ENCODE results near the gene SMYD3.

The SMYD3 gene

GRCh38 chr1:246454655-246455054 lies 52.4 kb downstream of the SMYD3 start:
- no peak for DNase-seq

GRCh38 chr1:246450611-246451251 lies 56.3 kb downstream of the SMYD3 start:
- Histone ChIP-seq H4K20me1 (ENCODE audit: insufficient read depth, low read length) (no peaks in the 10 kb centered on the region), H3K4me3 (ENCODE audit: low read length) (no peak overlapping the region), H3K79me2 (ENCODE audit: low read length) (no peaks in the 10 kb centered on the region), H3K9ac (ENCODE audit: low read length) (no peak overlapping the region), H3K9me2 (replicated peaks; ENCODE audit: insufficient read depth, low read length) (no peaks in the 10 kb centered on the region), H3K4me1 (ENCODE audit: low read length) (no peaks in the 10 kb centered on the region), H3K36me3 (replicated peaks; ENCODE audit: insufficient read depth, low read length) (no peaks in the 10 kb centered on the region), H3F3A (ENCODE audit: insufficient read depth, low read length) (no peaks in the 10 kb centered on the region), H3K27ac (ENCODE audit: low read length) (no peak overlapping the region), H3K9me3 (replicated peaks; ENCODE audit: insufficient read depth, low read length) (no peaks in the 10 kb centered on the region), H2AFZ (ENCODE audit: low read length) (no peak overlapping the region), H3K4me2 (ENCODE audit: low read depth, low read length) (no peak overlapping the region), H3K27me3 (replicated peaks; ENCODE audit: insufficient read depth, low read length) (no peaks in the 10 kb centered on the region)
- TF ChIP-seq EZH2 (optimal IDR thresholded peaks at IDR 0.05; ENCODE audit: low read depth, low read length): no peak
- peak; percentile 78 for TF ChIP-seq CTCF (IDR thresholded peaks at IDR 0.05; ENCODE audit: low read length)
- DNase-seq: peak; percentile 48

More at GRCh38 chr1:246454655-246455054, 52.4 kb downstream of the SMYD3 start:
- Histone ChIP-seq H3K4me1 (ENCODE audit: low read length) (no peaks in the 10 kb centered on the region), H2AFZ (ENCODE audit: low read length) (no peak overlapping the region), H3K4me2 (ENCODE audit: low read depth, low read length) (no peak overlapping the region), H3K9ac (ENCODE audit: low read length) (no peak overlapping the region), H3K4me3 (ENCODE audit: low read length) (no peak overlapping the region), H3K36me3 (replicated peaks; ENCODE audit: insufficient read depth, low read length) (no peaks in the 10 kb centered on the region), H3K27ac (ENCODE audit: low read length) (no peak overlapping the region), H3K27me3 (replicated peaks; ENCODE audit: insufficient read depth, low read length) (no peaks in the 10 kb centered on the region), H3K9me2 (replicated peaks; ENCODE audit: insufficient read depth, low read length) (no peaks in the 10 kb centered on the region), H3F3A (ENCODE audit: insufficient read depth, low read length) (no peaks in the 10 kb centered on the region), H3K79me2 (ENCODE audit: low read length) (no peaks in the 10 kb centered on the region), H4K20me1 (ENCODE audit: insufficient read depth, low read length) (no peaks in the 10 kb centered on the region), H3K9me3 (replicated peaks; ENCODE audit: insufficient read depth, low read length) (no peaks in the 10 kb centered on the region)
- TF ChIP-seq CTCF (IDR thresholded peaks at IDR 0.05; ENCODE audit: low read length): no peak
- TF ChIP-seq EZH2phosphoT487 (IDR thresholded peaks at IDR 0.05; ENCODE audit: low read length): no peak
- TF ChIP-seq EZH2 (optimal IDR thresholded peaks at IDR 0.05; ENCODE audit: low read depth, low read length): no peak

- Histone ChIP-seq H3K79me2 (ENCODE audit: low read length) (no peaks in the 10 kb centered on the region), H4K20me1 (ENCODE audit: insufficient read depth, low read length) (no peaks in the 10 kb centered on the region), H3K9me3 (replicated peaks; ENCODE audit: insufficient read depth, low read length) (no peaks in the 10 kb centered on the region), H2AFZ (ENCODE audit: low read length) (no peak overlapping the region), H3K36me3 (replicated peaks; ENCODE audit: insufficient read depth, low read length) (no peaks in the 10 kb centered on the region), H3K4me3 (ENCODE audit: low read length) (no peak overlapping the region), H3K9ac (ENCODE audit: low read length) (no peak overlapping the region), H3K9me2 (replicated peaks; ENCODE audit: insufficient read depth, low read length) (no peaks in the 10 kb centered on the region), H3K4me1 (ENCODE audit: low read length) (no peaks in the 10 kb centered on the region), H3K27me3 (replicated peaks; ENCODE audit: insufficient read depth, low read length) (no peaks in the 10 kb centered on the region), H3K4me2 (ENCODE audit: low read depth, low read length) (no peak overlapping the region), H3K27ac (ENCODE audit: low read length) (no peak overlapping the region), H3F3A (ENCODE audit: insufficient read depth, low read length) (no peaks in the 10 kb centered on the region)
- TF ChIP-seq EZH2phosphoT487 (IDR thresholded peaks at IDR 0.05; ENCODE audit: low read length) (no peak), EZH2 (optimal IDR thresholded peaks at IDR 0.05; ENCODE audit: low read depth, low read length) (no peak), CTCF (IDR thresholded peaks at IDR 0.05; ENCODE audit: low read length) (no peak)
- no peak for DNase-seq
Observed at GRCh38 chr1:246448373-246448772, 58.7 kb downstream of the SMYD3 start.
